ENCODE measurements around the gene RNASE11.

- TF ChIP-seq CTCF (IDR thresholded peaks at IDR 0.05; ENCODE audit: insufficient read depth, low read length) (no peak), REST (IDR thresholded peaks at IDR 0.05; ENCODE audit: insufficient replicate concordance, low read depth) (no peak), POLR2AphosphoS5 (IDR thresholded peaks at IDR 0.05; ENCODE audit: low read depth) (no peak), GABPA (IDR thresholded peaks at IDR 0.05; ENCODE audit: low read depth) (no peak), SPI1 (IDR thresholded peaks at IDR 0.05; ENCODE audit: borderline replicate concordance, low read depth) (peak; percentile 71)
These were observed 36.0 kb upstream of the RNASE11 start for GRCh38 chr14:20623798-20624197.

All from HL-60 (cell line).